ENCODE measurements around the gene CSRP2. TPM values are rescaled to one million over a fixed set of nuclear protein-coding genes. Genes with fewer than 3 reads are reported as not detected.

Gene CSRP2
- total RNA-seq, 2 donors from 2014 or later: 4.3 to 19.7 TPM

DNA sequence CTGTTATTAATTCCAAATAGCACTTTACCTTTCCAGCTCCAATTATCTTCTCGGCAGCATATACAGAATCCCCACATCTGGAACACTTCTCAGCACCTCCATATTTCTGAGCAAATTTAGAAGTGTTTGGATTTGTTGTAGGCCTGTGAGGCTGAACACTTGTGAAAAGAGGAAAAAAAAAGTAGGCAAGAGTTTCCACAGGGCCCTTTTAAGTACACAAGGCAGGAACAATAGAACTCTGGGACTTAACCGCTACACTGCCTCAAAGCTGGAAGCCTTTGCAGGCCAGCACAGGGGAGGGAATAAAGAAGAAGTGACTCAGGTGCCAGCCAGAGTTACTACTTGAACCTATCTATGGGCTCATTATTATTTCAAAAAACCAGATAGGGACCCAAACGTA, 18.6 kb downstream of the CSRP2 start:
- no peak for TF ChIP-seq POLR2A (IDR thresholded peaks at IDR 0.05)
- TF ChIP-seq, protein P1, sequence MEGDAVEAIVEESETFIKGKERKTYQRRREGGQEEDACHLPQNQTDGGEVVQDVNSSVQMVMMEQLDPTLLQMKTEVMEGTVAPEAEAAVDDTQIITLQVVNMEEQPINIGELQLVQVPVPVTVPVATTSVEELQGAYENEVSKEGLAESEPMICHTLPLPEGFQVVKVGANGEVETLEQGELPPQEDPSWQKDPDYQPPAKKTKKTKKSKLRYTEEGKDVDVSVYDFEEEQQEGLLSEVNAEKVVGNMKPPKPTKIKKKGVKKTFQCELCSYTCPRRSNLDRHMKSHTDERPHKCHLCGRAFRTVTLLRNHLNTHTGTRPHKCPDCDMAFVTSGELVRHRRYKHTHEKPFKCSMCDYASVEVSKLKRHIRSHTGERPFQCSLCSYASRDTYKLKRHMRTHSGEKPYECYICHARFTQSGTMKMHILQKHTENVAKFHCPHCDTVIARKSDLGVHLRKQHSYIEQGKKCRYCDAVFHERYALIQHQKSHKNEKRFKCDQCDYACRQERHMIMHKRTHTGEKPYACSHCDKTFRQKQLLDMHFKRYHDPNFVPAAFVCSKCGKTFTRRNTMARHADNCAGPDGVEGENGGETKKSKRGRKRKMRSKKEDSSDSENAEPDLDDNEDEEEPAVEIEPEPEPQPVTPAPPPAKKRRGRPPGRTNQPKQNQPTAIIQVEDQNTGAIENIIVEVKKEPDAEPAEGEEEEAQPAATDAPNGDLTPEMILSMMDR (IDR thresholded peaks at IDR 0.05): no peak
- no peaks in the 10 kb centered on the region for H3K36me3 ChIP-seq (replicated peaks in 1 of 2; ENCODE audit: insufficient read depth in 1 of 2, low read depth in 2 of 2)
- H3K4me1 ChIP-seq: no peaks in the 10 kb centered on the region
- H3K4me3 ChIP-seq: no peak overlapping the region
- WGBS, 2 donors: 56 to 61% methylated on average over 3 of the region's 3 CpGs
- ATAC-seq (peak; percentile 24), DNase-seq (no peak)
- H3K27me3 ChIP-seq: no peaks in the 10 kb centered on the region
- intact Hi-C loops (cut with DNase I): no loop called here
- no peak overlapping the region for H3K27ac ChIP-seq
- H3K9me3 ChIP-seq: peaks cover 0 to 7% (median 0%) of the 10 kb centered on the region in 3 donors

DNA sequence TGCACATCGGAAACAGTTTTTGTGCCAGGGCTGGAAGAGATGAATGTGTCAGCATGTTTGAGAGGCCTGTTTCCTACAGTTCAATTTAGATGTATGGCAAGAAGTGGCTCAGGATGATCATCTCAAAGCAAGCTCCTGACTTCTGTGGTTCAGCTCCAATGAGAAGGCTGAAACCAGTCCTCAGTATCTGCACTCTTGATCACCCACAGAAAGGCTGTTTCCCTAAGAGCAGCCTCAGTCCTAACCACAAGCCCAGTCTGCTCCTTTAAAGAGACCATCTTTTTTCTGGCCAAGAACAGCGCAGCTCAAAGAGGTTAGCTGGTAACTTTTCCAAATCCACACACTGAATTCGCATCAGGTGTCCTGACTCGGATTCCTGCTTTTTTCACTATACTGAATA, 19.2 kb downstream of the CSRP2 start:
- no peaks in the 10 kb centered on the region for H3K4me1 ChIP-seq
- no peaks in the 10 kb centered on the region for H3K27me3 ChIP-seq
- WGBS, 2 donors: 66 to 84% methylated on average over 4 of the region's 4 CpGs
- peaks cover 0 to 7% (median 0%) of the 10 kb centered on the region in 3 donors for H3K9me3 ChIP-seq
- no peaks in the 10 kb centered on the region for H3K36me3 ChIP-seq (replicated peaks in 1 of 2; ENCODE audit: insufficient read depth in 1 of 2, low read depth in 2 of 2)
- intact Hi-C loops (cut with DNase I): no loop called here
- no peak for TF ChIP-seq POLR2A (IDR thresholded peaks at IDR 0.05)
- TF ChIP-seq, protein P1 (IDR thresholded peaks at IDR 0.05): no peak
- H3K27ac ChIP-seq: no peak overlapping the region
- DNase-seq (no peak), ATAC-seq (no peak)
- H3K4me3 ChIP-seq: no peak overlapping the region

DNA sequence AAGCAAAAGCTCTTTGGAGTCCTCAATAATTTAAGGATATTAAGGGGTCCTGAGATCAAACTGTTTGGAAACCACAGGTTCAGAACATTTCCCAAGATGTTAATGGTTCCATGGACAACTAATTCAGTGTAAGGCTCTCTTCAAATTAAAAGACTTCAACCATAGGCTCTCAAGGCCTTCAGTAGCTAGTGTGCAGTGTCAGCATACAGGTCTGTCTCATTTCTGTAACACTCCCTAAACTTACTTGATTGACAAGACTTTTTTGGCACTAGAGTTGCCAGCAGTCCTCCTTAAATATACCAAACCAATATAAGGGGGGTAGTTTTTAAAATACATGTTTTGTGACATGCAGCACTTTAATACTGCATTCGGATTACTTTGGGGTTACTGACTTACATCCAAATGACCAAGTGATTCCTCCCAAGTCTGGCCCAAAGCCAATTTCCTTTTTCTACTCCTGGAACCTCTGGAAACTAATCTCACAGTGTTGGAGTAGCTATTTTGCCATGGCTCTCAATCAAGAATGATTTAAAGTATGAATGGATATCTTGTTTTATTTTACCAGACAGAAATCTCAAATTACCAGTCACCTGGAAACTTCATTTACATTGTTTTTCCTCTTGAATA, 22.7 kb downstream of the CSRP2 start:
- intact Hi-C loops (cut with DNase I): no loop called here
- no peak for TF ChIP-seq POLR2A (IDR thresholded peaks at IDR 0.05)
- TF ChIP-seq, protein P1 (IDR thresholded peaks at IDR 0.05): no peak
- ATAC-seq: no peak
- Histone ChIP-seq H3K27ac (no peak overlapping the region), H3K4me1 (no peaks in the 10 kb centered on the region), H3K36me3 (replicated peaks in 1 of 2; ENCODE audit: insufficient read depth in 1 of 2, low read depth in 2 of 2) (no peaks in the 10 kb centered on the region), H3K27me3 (no peaks in the 10 kb centered on the region), H3K4me3 (no peak overlapping the region), H3K9me3 (peaks cover 0 to 7% (median 0%) of the 10 kb centered on the region in 3 donors)
- DNase-seq: no peak
- WGBS, 2 donors: 90 to 100% methylated on average over 1 of the region's 1 CpG

DNA sequence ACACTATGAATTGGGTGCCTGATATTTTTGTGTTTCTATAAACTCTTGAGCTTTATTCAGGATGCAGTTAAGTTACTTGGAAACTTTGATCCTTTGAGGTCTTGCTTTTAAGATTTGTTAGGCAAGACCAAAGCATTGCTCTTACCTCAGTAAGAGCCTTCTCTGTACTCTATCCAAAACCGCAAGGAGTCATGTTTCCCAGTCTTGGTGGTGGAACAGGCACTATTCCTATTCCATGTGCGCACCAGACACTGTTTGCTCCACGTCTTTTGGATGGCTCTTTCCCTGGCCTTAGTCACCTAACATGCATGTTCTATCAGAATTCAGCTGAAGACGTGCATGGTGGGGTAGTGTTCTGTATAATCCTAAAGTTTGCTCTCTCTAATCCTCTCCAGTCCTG, 23.5 kb downstream of the CSRP2 start:
- no peaks in the 10 kb centered on the region for H3K27me3 ChIP-seq
- no peak overlapping the region for H3K4me3 ChIP-seq
- H3K27ac ChIP-seq: no peak overlapping the region
- H3K4me1 ChIP-seq: no peaks in the 10 kb centered on the region
- intact Hi-C loops (cut with DNase I): no loop called here
- H3K9me3 ChIP-seq: peaks cover 0 to 7% (median 0%) of the 10 kb centered on the region in 3 donors
- 95 to 99% methylated on average over 4 of the region's 4 CpGs for WGBS, 2 donors
- DNase-seq: no peak
- H3K36me3 ChIP-seq (replicated peaks in 1 of 2; ENCODE audit: insufficient read depth in 1 of 2, low read depth in 2 of 2): no peaks in the 10 kb centered on the region
- ATAC-seq: no peak
- TF ChIP-seq, protein P1 (IDR thresholded peaks at IDR 0.05): no peak
- TF ChIP-seq POLR2A (IDR thresholded peaks at IDR 0.05): no peak

DNA sequence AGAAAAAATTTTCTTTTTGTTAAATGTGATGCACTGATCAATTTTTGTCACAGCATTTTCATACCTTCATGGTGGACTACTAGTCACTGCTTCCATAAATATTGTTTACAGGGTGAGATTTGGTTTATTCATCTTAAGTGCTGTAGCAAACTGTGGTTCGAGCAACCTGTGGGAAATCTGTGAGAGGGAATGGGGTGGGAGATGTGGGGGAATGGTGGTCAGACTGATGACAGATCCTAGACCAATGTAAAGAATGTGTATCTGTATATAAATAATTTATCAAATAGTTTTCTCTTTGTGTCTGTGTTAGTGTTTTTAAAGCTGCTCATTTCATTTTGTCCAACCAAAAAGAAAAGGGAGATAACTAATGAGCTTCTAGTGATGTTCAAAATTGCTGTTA, 26.7 kb downstream of the CSRP2 start:
- no peak for ATAC-seq
- Histone ChIP-seq H3K9me3 (peaks cover 0 to 7% (median 0%) of the 10 kb centered on the region in 3 donors), H3K4me3 (no peak overlapping the region), H3K4me1 (no peaks in the 10 kb centered on the region), H3K27ac (no peak overlapping the region), H3K36me3 (replicated peaks in 1 of 2; ENCODE audit: insufficient read depth in 1 of 2, low read depth in 2 of 2) (peaks cover 5% of the 10 kb centered on the region in 2 donors), H3K27me3 (no peaks in the 10 kb centered on the region)
- 97 to 100% methylated on average over 1 of the region's 1 CpG for WGBS, 2 donors
- DNase-seq: no peak
- intact Hi-C loops (cut with DNase I): no loop called here
- TF ChIP-seq, protein P1 (IDR thresholded peaks at IDR 0.05): no peak
- no peak for TF ChIP-seq POLR2A (IDR thresholded peaks at IDR 0.05)

Data from body of pancreas (tissue), 4 donors.